ENCODE results near the gene STOX2.

The STOX2 gene

GRCh38 chr4:183872531-183872930 lies 32.6 kb upstream of the STOX2 start:
- peaks cover 9% of the 10 kb centered on the region for H3K4me1 ChIP-seq (ENCODE audit: control insufficient read depth, insufficient read depth, low read length)
- H3K9me3 ChIP-seq (ENCODE audit: control insufficient read depth, low read length) = no peaks in the 10 kb centered on the region

GRCh38 chr4:183873409-183874185 lies 31.5 kb upstream of the STOX2 start:
- Histone ChIP-seq H3K9me3 (ENCODE audit: control insufficient read depth, low read length) (no peaks in the 10 kb centered on the region), H3K27me3 (replicated peaks; ENCODE audit: control insufficient read depth, insufficient read depth, low read length) (peaks cover under 1% of the 10 kb centered on the region), H3K4me1 (ENCODE audit: control insufficient read depth, insufficient read depth, low read length) (peaks cover 9% of the 10 kb centered on the region), H3K9ac (ENCODE audit: low read length) (no peak overlapping the region), H3K4me3 (ENCODE audit: low read length) (no peak overlapping the region), H3K36me3 (ENCODE audit: control insufficient read depth, insufficient read depth, low read length, severe bottlenecking) (no peaks in the 10 kb centered on the region)
- DNase-seq (ENCODE audit: low read depth) = no peak

More at GRCh38 chr4:183872531-183872930, 32.6 kb upstream of the STOX2 start:
- Histone ChIP-seq H3K4me3 (ENCODE audit: low read length) (no peak overlapping the region), H3K27me3 (replicated peaks; ENCODE audit: control insufficient read depth, insufficient read depth, low read length) (peaks cover 4% of the 10 kb centered on the region), H3K9ac (ENCODE audit: low read length) (no peak overlapping the region), H3K36me3 (ENCODE audit: control insufficient read depth, insufficient read depth, low read length, severe bottlenecking) (no peaks in the 10 kb centered on the region)
- DNase-seq (ENCODE audit: low read depth) = no peak

GRCh38 chr4:183875251-183875825 lies 29.8 kb upstream of the STOX2 start:
- Histone ChIP-seq H3K9ac (ENCODE audit: low read length) (no peak overlapping the region), H3K36me3 (ENCODE audit: control insufficient read depth, insufficient read depth, low read length, severe bottlenecking) (no peaks in the 10 kb centered on the region), H3K4me3 (ENCODE audit: low read length) (no peak overlapping the region)

GRCh38 chr4:183876268-183876934 lies 28.7 kb upstream of the STOX2 start:
- H3K9me3 ChIP-seq (ENCODE audit: control insufficient read depth, low read length) = no peaks in the 10 kb centered on the region
- peak overlapping the region; percentile 75 for H3K4me3 ChIP-seq (ENCODE audit: low read length)
- no peaks in the 10 kb centered on the region for H3K27me3 ChIP-seq (replicated peaks; ENCODE audit: control insufficient read depth, insufficient read depth, low read length)
- H3K4me1 ChIP-seq (ENCODE audit: control insufficient read depth, insufficient read depth, low read length) = peaks cover 9% of the 10 kb centered on the region
- no peak overlapping the region for H3K9ac ChIP-seq (ENCODE audit: low read length)
- H3K36me3 ChIP-seq (ENCODE audit: control insufficient read depth, insufficient read depth, low read length, severe bottlenecking) = no peaks in the 10 kb centered on the region
- no peak for DNase-seq (ENCODE audit: low read depth)

More at GRCh38 chr4:183875251-183875825, 29.8 kb upstream of the STOX2 start:
- DNase-seq (ENCODE audit: low read depth) = no peak
- H3K27me3 ChIP-seq (replicated peaks; ENCODE audit: control insufficient read depth, insufficient read depth, low read length) = no peaks in the 10 kb centered on the region
- no peaks in the 10 kb centered on the region for H3K9me3 ChIP-seq (ENCODE audit: control insufficient read depth, low read length)
- peaks cover 9% of the 10 kb centered on the region for H3K4me1 ChIP-seq (ENCODE audit: control insufficient read depth, insufficient read depth, low read length)

- no peak overlapping the region for H3K4me3 ChIP-seq (ENCODE audit: low read length)
- H3K27me3 ChIP-seq (replicated peaks; ENCODE audit: control insufficient read depth, insufficient read depth, low read length) = peaks cover 7% of the 10 kb centered on the region
- no peaks in the 10 kb centered on the region for H3K36me3 ChIP-seq (ENCODE audit: control insufficient read depth, insufficient read depth, low read length, severe bottlenecking)
- no peak overlapping the region for H3K9ac ChIP-seq (ENCODE audit: low read length)
- no peak for DNase-seq (ENCODE audit: low read depth)
- H3K9me3 ChIP-seq (ENCODE audit: control insufficient read depth, low read length) = no peaks in the 10 kb centered on the region
- H3K4me1 ChIP-seq (ENCODE audit: control insufficient read depth, insufficient read depth, low read length) = peaks cover 9% of the 10 kb centered on the region
Observed at GRCh38 chr4:183878251-183878970, 26.7 kb upstream of the STOX2 start.

GRCh38 chr4:183885205-183885720 lies 19.8 kb upstream of the STOX2 start:
- Histone ChIP-seq H3K9me3 (ENCODE audit: control insufficient read depth, low read length) (no peaks in the 10 kb centered on the region), H3K27me3 (replicated peaks; ENCODE audit: control insufficient read depth, insufficient read depth, low read length) (peaks cover 11% of the 10 kb centered on the region), H3K9ac (ENCODE audit: low read length) (no peak overlapping the region), H3K4me3 (ENCODE audit: low read length) (no peak overlapping the region), H3K4me1 (ENCODE audit: control insufficient read depth, insufficient read depth, low read length) (no peaks in the 10 kb centered on the region), H3K36me3 (ENCODE audit: control insufficient read depth, insufficient read depth, low read length, severe bottlenecking) (no peaks in the 10 kb centered on the region)
- no peak for DNase-seq (ENCODE audit: low read depth)

- Histone ChIP-seq H3K9ac (ENCODE audit: low read length) (no peak overlapping the region), H3K4me1 (ENCODE audit: control insufficient read depth, insufficient read depth, low read length) (no peaks in the 10 kb centered on the region), H3K36me3 (ENCODE audit: control insufficient read depth, insufficient read depth, low read length, severe bottlenecking) (no peaks in the 10 kb centered on the region), H3K27me3 (replicated peaks; ENCODE audit: control insufficient read depth, insufficient read depth, low read length) (peaks cover 4% of the 10 kb centered on the region), H3K9me3 (ENCODE audit: control insufficient read depth, low read length) (no peaks in the 10 kb centered on the region), H3K4me3 (ENCODE audit: low read length) (no peak overlapping the region)
- DNase-seq (ENCODE audit: low read depth) = no peak
Observed at GRCh38 chr4:183887351-183887750, 17.8 kb upstream of the STOX2 start.

GRCh38 chr4:183888564-183888963 lies 16.5 kb upstream of the STOX2 start:
- Histone ChIP-seq H3K4me3 (ENCODE audit: low read length) (no peak overlapping the region), H3K9me3 (ENCODE audit: control insufficient read depth, low read length) (no peaks in the 10 kb centered on the region), H3K4me1 (ENCODE audit: control insufficient read depth, insufficient read depth, low read length) (no peaks in the 10 kb centered on the region), H3K36me3 (ENCODE audit: control insufficient read depth, insufficient read depth, low read length, severe bottlenecking) (no peaks in the 10 kb centered on the region), H3K9ac (ENCODE audit: low read length) (no peak overlapping the region), H3K27me3 (replicated peaks; ENCODE audit: control insufficient read depth, insufficient read depth, low read length) (peaks cover 4% of the 10 kb centered on the region)
- no peak for DNase-seq (ENCODE audit: low read depth)

GRCh38 chr4:183889190-183889589 lies 15.9 kb upstream of the STOX2 start:
- H3K27me3 ChIP-seq (replicated peaks; ENCODE audit: control insufficient read depth, insufficient read depth, low read length) = peaks cover 4% of the 10 kb centered on the region
- no peak for DNase-seq (ENCODE audit: low read depth)

GRCh38 chr4:183897193-183897592 lies 7.9 kb upstream of the STOX2 start:
- no peak for DNase-seq (ENCODE audit: low read depth)
- Histone ChIP-seq H3K4me1 (ENCODE audit: control insufficient read depth, insufficient read depth, low read length) (no peaks in the 10 kb centered on the region), H3K9me3 (ENCODE audit: control insufficient read depth, low read length) (peaks cover 13% of the 10 kb centered on the region)

More at GRCh38 chr4:183889190-183889589, 15.9 kb upstream of the STOX2 start:
- no peaks in the 10 kb centered on the region for H3K9me3 ChIP-seq (ENCODE audit: control insufficient read depth, low read length)
- no peaks in the 10 kb centered on the region for H3K36me3 ChIP-seq (ENCODE audit: control insufficient read depth, insufficient read depth, low read length, severe bottlenecking)
- no peak overlapping the region for H3K9ac ChIP-seq (ENCODE audit: low read length)
- no peaks in the 10 kb centered on the region for H3K4me1 ChIP-seq (ENCODE audit: control insufficient read depth, insufficient read depth, low read length)
- H3K4me3 ChIP-seq (ENCODE audit: low read length) = no peak overlapping the region

GRCh38 chr4:183898456-183898855 lies 6.7 kb upstream of the STOX2 start:
- H3K9me3 ChIP-seq (ENCODE audit: control insufficient read depth, low read length) = peaks cover 16% of the 10 kb centered on the region
- no peaks in the 10 kb centered on the region for H3K4me1 ChIP-seq (ENCODE audit: control insufficient read depth, insufficient read depth, low read length)
- H3K9ac ChIP-seq (ENCODE audit: low read length) = no peak overlapping the region
- H3K4me3 ChIP-seq (ENCODE audit: low read length) = no peak overlapping the region
- DNase-seq (ENCODE audit: low read depth) = no peak
- H3K27me3 ChIP-seq (replicated peaks; ENCODE audit: control insufficient read depth, insufficient read depth, low read length) = no peaks in the 10 kb centered on the region
- H3K36me3 ChIP-seq (ENCODE audit: control insufficient read depth, insufficient read depth, low read length, severe bottlenecking) = no peaks in the 10 kb centered on the region

More at GRCh38 chr4:183897193-183897592, 7.9 kb upstream of the STOX2 start:
- Histone ChIP-seq H3K4me3 (ENCODE audit: low read length) (no peak overlapping the region), H3K9ac (ENCODE audit: low read length) (no peak overlapping the region), H3K27me3 (replicated peaks; ENCODE audit: control insufficient read depth, insufficient read depth, low read length) (no peaks in the 10 kb centered on the region), H3K36me3 (ENCODE audit: control insufficient read depth, insufficient read depth, low read length, severe bottlenecking) (no peaks in the 10 kb centered on the region)

Data from adipocyte (in vitro differentiated cells).